ENCODE data around the gene HS3ST4.

Gene HS3ST4

GRCh38 chr16:25799816-25800215 lies 108.1 kb downstream of the HS3ST4 start:
- no peak overlapping the region for H3K4me3 ChIP-seq
- no peak for TF ChIP-seq CTCF (IDR thresholded peaks at IDR 0.05)
- DNase-seq, result no peak
- H3K36me3 ChIP-seq, result no peaks in the 10 kb centered on the region
- intact Hi-C loops (cut with DNase I; ENCODE audit: low total_unique reads), result no loop called here
- H3K9me3 ChIP-seq, result no peaks in the 10 kb centered on the region
- no peaks in the 10 kb centered on the region for H3K4me1 ChIP-seq
- H3K27me3 ChIP-seq, result no peaks in the 10 kb centered on the region
- no peak overlapping the region for H3K27ac ChIP-seq

GRCh38 chr16:25812215-25812614 lies 120.5 kb downstream of the HS3ST4 start:
- H3K27ac ChIP-seq, result no peak overlapping the region
- TF ChIP-seq CTCF (IDR thresholded peaks at IDR 0.05), result no peak
- DNase-seq, result no peak
- H3K27me3 ChIP-seq, result no peaks in the 10 kb centered on the region
- H3K9me3 ChIP-seq, result no peaks in the 10 kb centered on the region
- no peaks in the 10 kb centered on the region for H3K4me1 ChIP-seq
- H3K36me3 ChIP-seq, result no peaks in the 10 kb centered on the region
- H3K4me3 ChIP-seq, result no peak overlapping the region
- intact Hi-C loops (cut with DNase I; ENCODE audit: low total_unique reads), result no loop called here

GRCh38 chr16:25817295-25817694 lies 125.5 kb downstream of the HS3ST4 start:
- Histone ChIP-seq H3K27ac (no peak overlapping the region), H3K27me3 (no peaks in the 10 kb centered on the region)

GRCh38 chr16:25817876-25818275 lies 126.1 kb downstream of the HS3ST4 start:
- Histone ChIP-seq H3K27ac (no peak overlapping the region), H3K27me3 (no peaks in the 10 kb centered on the region), H3K36me3 (no peaks in the 10 kb centered on the region), H3K9me3 (no peaks in the 10 kb centered on the region), H3K4me3 (no peak overlapping the region), H3K4me1 (no peaks in the 10 kb centered on the region)
- no peak for DNase-seq
- intact Hi-C loops (cut with DNase I; ENCODE audit: low total_unique reads), result no loop called here
- no peak for TF ChIP-seq CTCF (IDR thresholded peaks at IDR 0.05)

More at GRCh38 chr16:25817295-25817694, 125.5 kb downstream of the HS3ST4 start:
- H3K36me3 ChIP-seq, result no peaks in the 10 kb centered on the region
- DNase-seq, result no peak
- H3K9me3 ChIP-seq, result no peaks in the 10 kb centered on the region
- no peak for TF ChIP-seq CTCF (IDR thresholded peaks at IDR 0.05)
- intact Hi-C loops (cut with DNase I; ENCODE audit: low total_unique reads), result no loop called here
- H3K4me1 ChIP-seq, result no peaks in the 10 kb centered on the region
- H3K4me3 ChIP-seq, result no peak overlapping the region

GRCh38 chr16:25823891-25824290 lies 132.1 kb downstream of the HS3ST4 start:
- Histone ChIP-seq H3K4me3 (no peak overlapping the region), H3K27me3 (no peaks in the 10 kb centered on the region), H3K4me1 (no peaks in the 10 kb centered on the region), H3K27ac (no peak overlapping the region), H3K36me3 (no peaks in the 10 kb centered on the region), H3K9me3 (no peaks in the 10 kb centered on the region)
- TF ChIP-seq CTCF (IDR thresholded peaks at IDR 0.05), result no peak
- intact Hi-C loops (cut with DNase I; ENCODE audit: low total_unique reads), result no loop called here
- no peak for DNase-seq

GRCh38 chr16:25827709-25828108 lies 135.9 kb downstream of the HS3ST4 start:
- H3K4me1 ChIP-seq, result no peaks in the 10 kb centered on the region
- no peak for TF ChIP-seq CTCF (IDR thresholded peaks at IDR 0.05)
- H3K27me3 ChIP-seq, result no peaks in the 10 kb centered on the region
- H3K4me3 ChIP-seq, result no peak overlapping the region
- no peak for DNase-seq
- intact Hi-C loops (cut with DNase I; ENCODE audit: low total_unique reads), result no loop called here
- H3K27ac ChIP-seq, result no peak overlapping the region
- H3K9me3 ChIP-seq, result no peaks in the 10 kb centered on the region
- H3K36me3 ChIP-seq, result no peaks in the 10 kb centered on the region

All from tibial artery (tissue), 4 donors.